GM18873 (cell line): ENCODE measurements around the gene TMC7.

ENCODE experiments used
- ATAC-seq: cut with Tn5 transposase; IDR thresholded peaks from one replicate; pipeline ENCODE4 v1.9.1; 2021; ENCODE audit warnings: mild to moderate bottlenecking, moderate library complexity, moderate number of reproducible peaks; ENCODE audit not compliant: unreplicated experiment, low FRiP score

TMC7 gene

DNA sequence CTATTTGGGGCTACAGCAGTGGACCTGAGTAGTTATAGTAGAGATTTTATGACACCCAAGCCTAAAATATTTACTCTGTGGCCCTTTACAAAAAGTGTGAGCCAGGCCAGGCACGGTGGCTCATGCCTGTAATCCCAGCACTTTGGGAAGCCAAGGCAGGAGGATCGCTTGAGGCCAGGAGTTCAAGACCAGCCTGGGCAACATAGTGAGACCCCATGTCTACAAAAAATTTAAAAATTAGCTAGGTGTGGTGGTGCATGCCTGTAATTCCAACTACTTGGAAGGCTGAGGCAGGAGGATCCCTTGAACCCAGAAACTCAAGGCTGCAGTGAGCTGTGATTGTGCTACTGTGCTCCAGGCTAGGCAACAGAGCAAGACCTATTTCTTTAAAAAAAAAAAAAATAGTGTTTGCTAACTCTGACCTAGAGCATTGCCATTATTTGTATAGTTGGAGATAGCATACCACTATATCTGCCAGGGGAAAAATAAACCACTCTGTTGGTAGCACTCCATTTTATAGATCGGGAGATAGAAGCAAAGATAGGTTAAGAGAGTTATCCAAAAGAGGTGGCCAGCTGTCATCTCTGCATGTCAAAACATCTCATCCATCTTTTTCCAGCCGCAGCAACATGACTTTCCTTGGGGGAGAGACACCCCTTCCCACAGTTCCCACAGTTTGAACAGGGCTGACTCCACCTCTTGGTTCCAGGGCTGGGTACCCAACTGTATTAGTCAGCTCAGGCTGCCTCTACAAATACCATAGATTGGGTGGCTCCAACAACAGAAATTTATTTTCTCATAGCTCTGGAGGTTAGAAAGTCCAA, 127.0 kb downstream of the TMC7 start:
- no peak for ATAC-seq

DNA sequence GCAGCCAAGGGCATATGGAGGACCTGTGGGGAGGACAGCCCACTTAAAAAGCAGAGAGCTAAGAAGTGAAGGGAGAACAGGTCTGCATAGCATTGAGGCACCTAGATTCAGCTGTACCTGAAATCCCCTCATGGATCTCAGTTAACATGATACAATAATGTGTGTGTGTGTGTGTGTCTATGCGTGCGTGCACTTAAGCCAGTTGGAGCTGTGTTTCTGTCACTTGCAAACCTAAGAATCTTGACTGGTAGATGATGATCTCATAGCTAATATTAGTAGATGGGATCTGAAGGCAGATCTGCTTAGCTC, 128.3 kb downstream of the TMC7 start:
- ATAC-seq, result no peak
